Kidney glomerular epithelial cell (primary cell): ENCODE measurements around the gene ICOS.

Experiments
- DNase-seq: peaks from one replicate; lab custom pipeline; 2025; lab: John Stamatoyannopoulos, UW

The ICOS gene

DNA sequence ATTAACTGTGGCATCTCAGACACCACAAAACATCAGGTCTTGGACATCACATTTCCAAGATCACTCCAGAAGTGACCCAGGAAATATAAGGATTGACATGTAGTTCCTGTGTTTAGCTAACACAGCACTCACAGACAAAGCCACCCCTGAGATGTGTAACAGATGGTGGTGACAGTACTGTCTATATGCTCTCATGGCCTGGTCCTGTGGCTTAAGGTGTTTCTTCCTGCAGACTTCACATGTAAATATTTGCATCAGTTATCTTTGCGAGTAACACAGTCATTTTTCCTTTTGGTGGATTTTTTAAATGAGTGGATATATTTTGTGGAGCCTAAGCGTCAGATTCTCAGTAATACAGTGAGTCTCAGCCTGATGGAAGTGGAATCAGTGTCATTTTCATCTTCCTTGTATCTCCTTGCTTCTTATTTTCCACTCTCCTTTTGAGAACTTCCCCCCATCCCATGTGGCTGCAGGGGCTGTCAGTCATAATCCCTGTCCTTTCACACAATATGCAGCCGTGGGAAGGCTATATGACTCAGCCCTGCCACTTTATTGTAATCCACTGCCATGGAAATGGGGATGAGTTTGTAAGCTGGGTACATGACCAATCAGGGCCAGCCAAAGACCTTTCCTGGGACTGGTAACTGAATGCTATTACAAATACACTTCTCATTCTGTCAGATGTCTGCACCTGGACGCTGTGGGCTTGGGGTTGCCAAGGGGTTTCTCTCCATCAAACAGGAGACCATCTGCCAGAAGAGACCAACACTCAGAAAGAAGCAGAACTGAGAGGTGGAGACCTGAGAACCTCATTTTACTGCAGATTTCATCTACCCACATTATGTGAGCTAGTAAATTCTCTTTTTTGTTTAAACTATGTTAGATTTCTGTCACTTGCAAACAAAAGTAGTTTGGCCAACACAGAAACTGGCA lies 74.3 kb downstream of the ICOS start:
- no peak for DNase-seq
